ENCODE data around the gene GRIN3A. TPM values are rescaled to one million over a fixed set of nuclear protein-coding genes. Genes with fewer than 3 reads are reported as not detected.

GRIN3A gene
- total RNA-seq, 1 experiment from 2014 or later: not detected

GRCh38 chr9:101582553-101582952, 155.9 kb downstream of the GRIN3A start:
- POLR2A ChIA-PET: no interaction called here
- DNase-seq: no peak
- Mint-ChIP-seq H3K27me3 (ENCODE audit: insufficient read depth, unreplicated experiment) (peaks cover 5% of the 10 kb centered on the region), H3K4me3 (ENCODE audit: unreplicated experiment) (no peak overlapping the region), H3K9me3 (ENCODE audit: unreplicated experiment) (no peaks in the 10 kb centered on the region), H3K36me3 (ENCODE audit: insufficient read depth, unreplicated experiment) (no peaks in the 10 kb centered on the region), H3K4me1 (ENCODE audit: low read depth, unreplicated experiment) (no peaks in the 10 kb centered on the region), H3K27ac (ENCODE audit: unreplicated experiment) (no peak overlapping the region)
- intact Hi-C loops (cut with micrococcal nuclease; ENCODE audit: unreplicated experiment): no loop called here
- no peak for TF ChIP-seq CTCF (IDR thresholded peaks at IDR 0.05; ENCODE audit: insufficient read depth in 1 of 2, low read depth in 1 of 2, low read length in 1 of 2, severe bottlenecking in 1 of 2, unreplicated experiment in 1 of 2)
- Histone ChIP-seq H3K4me3 (ENCODE audit: low read depth, low read length) (no peak overlapping the region), H3K27me3 (replicated peaks; ENCODE audit: control insufficient read depth, insufficient read depth, low read length) (no peaks in the 10 kb centered on the region), H3K9me3 (no peaks in the 10 kb centered on the region), H3K36me3 (ENCODE audit: control insufficient read depth, insufficient read depth, low read length) (no peaks in the 10 kb centered on the region), H3K4me1 (no peaks in the 10 kb centered on the region)
- BruUV-seq (replicated peaks): no TSS peak
- CTCF ChIA-PET: interaction anchor here (0.6 kb wide), 1 partner anchor 420 kb away, joined by 3 read pairs; no protein-coding TSS in a partner anchor

GRCh38 chr9:101579711-101580545, 158.5 kb downstream of the GRIN3A start:
- Mint-ChIP-seq H3K4me3 (ENCODE audit: unreplicated experiment) (no peak overlapping the region), H3K27ac (ENCODE audit: unreplicated experiment) (no peak overlapping the region), H3K27me3 (ENCODE audit: insufficient read depth, unreplicated experiment) (peaks cover 1% of the 10 kb centered on the region), H3K4me1 (ENCODE audit: low read depth, unreplicated experiment) (peaks cover 9% of the 10 kb centered on the region), H3K36me3 (ENCODE audit: insufficient read depth, unreplicated experiment) (no peaks in the 10 kb centered on the region), H3K9me3 (ENCODE audit: unreplicated experiment) (no peaks in the 10 kb centered on the region)
- no peak for TF ChIP-seq CTCF (IDR thresholded peaks at IDR 0.05; ENCODE audit: insufficient read depth in 1 of 2, low read depth in 1 of 2, low read length in 1 of 2, severe bottlenecking in 1 of 2, unreplicated experiment in 1 of 2)
- no TSS peak for BruUV-seq (replicated peaks)
- no peak for DNase-seq
- Histone ChIP-seq H3K4me1 (0 out of 2 replicates have a peak, but pooled peaks cover 8% of the 10 kb centered on the region), H3K4me3 (ENCODE audit: low read depth, low read length) (no peak overlapping the region), H3K9me3 (no peaks in the 10 kb centered on the region), H3K27me3 (replicated peaks; ENCODE audit: control insufficient read depth, insufficient read depth, low read length) (no peaks in the 10 kb centered on the region), H3K36me3 (ENCODE audit: control insufficient read depth, insufficient read depth, low read length) (no peaks in the 10 kb centered on the region)
- ChIA-PET CTCF (no interaction called here), POLR2A (no interaction called here)
- intact Hi-C loops (cut with micrococcal nuclease; ENCODE audit: unreplicated experiment): no loop called here

GRCh38 chr9:101578378-101578777, 160.1 kb downstream of the GRIN3A start:
- Mint-ChIP-seq H3K36me3 (ENCODE audit: insufficient read depth, unreplicated experiment) (no peaks in the 10 kb centered on the region), H3K27me3 (ENCODE audit: insufficient read depth, unreplicated experiment) (no peaks in the 10 kb centered on the region), H3K4me3 (ENCODE audit: unreplicated experiment) (no peak overlapping the region), H3K9me3 (ENCODE audit: unreplicated experiment) (no peaks in the 10 kb centered on the region), H3K27ac (ENCODE audit: unreplicated experiment) (no peak overlapping the region), H3K4me1 (ENCODE audit: low read depth, unreplicated experiment) (peaks cover 9% of the 10 kb centered on the region)
- BruUV-seq (replicated peaks): no TSS peak
- Histone ChIP-seq H3K36me3 (ENCODE audit: control insufficient read depth, insufficient read depth, low read length) (no peaks in the 10 kb centered on the region), H3K4me3 (ENCODE audit: low read depth, low read length) (no peak overlapping the region), H3K9me3 (no peaks in the 10 kb centered on the region), H3K27me3 (replicated peaks; ENCODE audit: control insufficient read depth, insufficient read depth, low read length) (no peaks in the 10 kb centered on the region), H3K4me1 (0 out of 2 replicates have a peak, but pooled peaks cover 8% of the 10 kb centered on the region)
- DNase-seq: no peak
- intact Hi-C loops (cut with micrococcal nuclease; ENCODE audit: unreplicated experiment): no loop called here
- ChIA-PET CTCF (no interaction called here), POLR2A (no interaction called here)
- TF ChIP-seq CTCF (IDR thresholded peaks at IDR 0.05; ENCODE audit: insufficient read depth in 1 of 2, low read depth in 1 of 2, low read length in 1 of 2, severe bottlenecking in 1 of 2, unreplicated experiment in 1 of 2): no peak

Data from Caco-2 (cell line).